OCI-LY7 (cell line): Measurements from ENCODE around the gene PDE11A.

Source experiments
- CTCF ChIP-seq: fragments of 200-600 bp; sonication (generic); conservative IDR thresholded peaks from 2 replicates; pipeline ENCODE4 v1.5.1; 2014; ENCODE audit warnings: mild to moderate bottlenecking, antibody characterized with exemption, low read length, moderate library complexity, mixed read lengths
- EZH2phosphoT487 ChIP-seq: fragments of 200-600 bp; sonication (generic); IDR thresholded peaks from 2 replicates; pipeline ENCODE4 v1.6.1; 2018; ENCODE audit warnings: low read depth, borderline replicate concordance, mild to moderate bottlenecking, mixed run types, antibody characterized with exemption, low read length, moderate library complexity, mixed read lengths

GRCh38 chr2:178056345-178056744 lies 16.2 kb downstream of the PDE11A start:
- TF ChIP-seq CTCF: no peak
- TF ChIP-seq EZH2phosphoT487: no peak
